Measurements from ENCODE around the gene HDAC8.
"Not testable (repeated sequence)": the region's sequence is repeated elsewhere in the genome, so short reads cannot be mapped to it uniquely, and the experiment has no call there.

Gene HDAC8

DNA sequence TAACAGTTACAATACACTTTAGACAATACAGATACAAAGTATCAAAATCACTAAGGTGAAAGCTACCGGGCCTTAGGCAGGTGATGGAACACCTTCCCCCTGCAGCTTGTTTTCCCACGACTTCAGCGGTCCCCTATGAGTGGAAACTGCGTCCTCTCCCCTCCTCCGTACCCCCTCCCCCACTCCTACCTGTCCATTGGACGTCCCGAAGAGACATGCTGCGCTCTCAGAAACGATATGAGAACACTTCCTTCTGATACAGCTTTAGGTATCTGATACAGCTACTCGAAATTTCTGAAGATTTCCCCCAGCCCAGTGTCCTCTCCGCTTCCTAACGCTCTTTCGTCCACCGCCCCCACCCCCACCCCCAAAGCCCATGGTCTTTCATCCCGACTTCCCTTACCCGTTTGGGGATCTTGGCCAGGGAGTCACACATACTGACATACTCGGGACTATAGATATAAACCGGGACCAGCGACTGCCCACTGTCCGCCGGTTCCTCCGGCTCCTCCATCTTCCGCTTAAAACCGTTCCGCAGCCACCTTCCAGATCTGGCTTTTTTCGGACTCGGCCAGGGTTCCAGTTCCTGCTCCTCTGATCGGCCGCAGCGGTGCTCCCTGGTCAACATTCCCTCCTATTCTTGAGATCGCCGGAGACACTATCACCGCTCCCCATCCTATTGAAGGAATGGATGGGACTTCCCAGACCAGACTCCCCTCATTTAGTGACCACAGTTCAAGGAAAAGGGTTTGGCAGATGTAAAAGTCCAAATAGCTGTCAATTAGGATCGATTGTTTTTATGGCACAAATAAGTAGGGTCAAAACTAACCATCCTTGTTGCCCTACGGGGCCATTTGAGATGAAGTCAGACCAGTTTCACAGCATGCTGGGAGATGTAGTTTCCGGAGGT lies at the start of gene HDAC8:
HDAC8 (minus strand) TSS at position 596 of the 910 bp plus-strand sequence; CDS start at position 514, 82 bp downstream.
- peak; percentile 77 for DNase-seq

DNA sequence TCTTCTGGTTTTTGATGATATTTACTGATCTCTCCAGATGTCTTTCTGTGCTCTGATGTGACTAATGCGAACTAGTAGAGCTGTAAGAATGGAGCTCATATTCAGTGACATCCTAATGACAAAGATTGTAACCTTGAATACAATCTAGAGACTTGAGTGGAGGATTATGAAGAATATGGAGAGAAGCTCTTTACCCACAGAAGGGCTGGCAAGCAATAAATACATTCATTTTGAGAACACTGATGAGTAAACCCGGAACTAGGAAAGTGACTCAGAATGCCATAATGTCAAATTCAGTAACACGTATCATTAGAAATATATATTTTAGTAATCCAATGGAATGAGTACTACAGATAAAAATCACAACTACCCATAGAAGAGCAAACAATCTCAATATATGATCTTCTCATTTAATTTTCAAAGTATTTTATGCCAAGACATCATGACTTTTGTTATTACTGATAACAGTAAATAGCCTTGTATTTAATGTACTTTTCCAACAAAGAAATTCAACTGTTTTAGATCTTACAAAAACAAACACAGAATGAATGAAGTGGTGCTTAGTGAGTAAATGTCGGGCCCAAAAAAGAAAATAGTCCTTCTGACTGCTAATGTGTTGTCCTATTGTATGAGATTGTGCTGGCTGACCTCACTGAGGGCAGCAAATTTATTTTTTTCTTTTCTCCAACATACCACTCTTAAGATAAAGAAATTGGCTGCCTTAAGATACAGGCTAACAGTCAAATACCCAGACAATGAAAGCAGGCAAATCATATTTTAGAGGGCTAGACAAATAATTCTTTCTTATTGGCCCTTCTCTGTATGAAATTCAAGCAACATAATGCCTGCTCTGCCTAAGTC lies 49.2 kb upstream of the HDAC8 start:
- peak; percentile 91 for DNase-seq

DNA sequence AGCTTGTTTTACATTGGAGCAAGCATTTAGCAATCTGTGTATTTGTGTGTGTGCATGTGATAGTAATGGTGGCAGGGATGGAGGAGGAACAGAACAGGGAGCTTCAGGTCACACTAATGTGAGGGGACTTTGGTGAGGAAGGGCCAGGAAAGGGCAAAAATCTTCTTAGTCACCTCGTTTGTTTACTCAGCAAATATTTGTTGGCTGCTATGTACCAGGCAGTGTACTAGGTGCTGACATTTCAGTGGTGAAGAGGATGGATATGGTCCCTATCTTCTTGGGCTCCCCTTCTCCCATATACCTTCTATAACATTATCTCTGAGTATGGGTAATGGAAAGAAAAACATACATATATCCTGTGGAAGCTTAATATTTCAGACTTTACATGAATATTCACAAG lies 48.5 kb upstream of the HDAC8 start:
- peak; percentile 55 for DNase-seq

DNA sequence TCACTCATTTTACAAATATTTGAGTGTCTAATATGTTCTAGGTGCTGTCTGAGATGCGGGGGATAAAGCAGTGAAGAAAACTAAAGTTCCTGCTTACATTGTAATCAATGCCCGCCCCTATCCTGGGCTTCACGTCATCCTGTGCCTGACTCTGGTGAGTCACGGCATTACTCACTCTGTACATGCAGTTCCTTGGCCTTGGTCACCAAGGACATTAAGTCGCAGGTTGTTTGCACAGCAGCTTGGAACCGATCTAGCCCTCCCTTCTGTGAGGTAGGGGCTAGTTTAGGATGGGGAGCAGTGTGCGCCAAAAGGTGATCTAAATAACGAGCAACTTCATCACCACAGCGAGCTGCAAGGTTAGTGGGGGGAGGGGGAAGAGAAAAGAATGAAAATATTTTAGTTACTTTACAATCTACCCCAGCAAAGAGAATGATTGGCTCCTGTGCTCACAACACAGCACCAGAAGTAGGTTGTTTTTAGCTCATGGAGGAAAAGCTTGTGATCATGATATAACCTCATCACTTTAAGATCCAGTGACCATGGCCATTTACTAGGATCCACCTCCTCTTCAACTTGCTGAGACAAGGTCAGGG lies 48.0 kb upstream of the HDAC8 start:
- DNase-seq, result peak; percentile 82

DNA sequence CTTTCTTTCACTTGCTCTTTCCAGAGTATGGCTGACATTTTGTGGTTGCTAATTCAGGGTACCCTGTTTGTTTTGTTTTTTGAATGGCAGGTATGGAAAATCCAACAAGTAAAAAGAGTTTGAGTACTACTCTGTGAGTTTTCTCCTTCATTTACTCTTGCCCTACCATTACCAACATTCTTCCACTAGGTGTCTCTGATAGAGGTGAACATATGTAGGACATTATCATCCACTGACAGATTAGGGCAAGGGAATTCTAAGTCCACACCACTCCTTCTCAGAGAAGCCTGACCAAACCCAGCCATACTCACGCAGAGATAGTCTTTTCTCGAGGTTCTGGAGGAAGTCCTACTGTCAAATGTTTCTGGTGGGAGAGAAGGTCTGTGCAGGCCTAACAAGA lies 36.7 kb upstream of the HDAC8 start:
- DNase-seq, result no peak

DNA sequence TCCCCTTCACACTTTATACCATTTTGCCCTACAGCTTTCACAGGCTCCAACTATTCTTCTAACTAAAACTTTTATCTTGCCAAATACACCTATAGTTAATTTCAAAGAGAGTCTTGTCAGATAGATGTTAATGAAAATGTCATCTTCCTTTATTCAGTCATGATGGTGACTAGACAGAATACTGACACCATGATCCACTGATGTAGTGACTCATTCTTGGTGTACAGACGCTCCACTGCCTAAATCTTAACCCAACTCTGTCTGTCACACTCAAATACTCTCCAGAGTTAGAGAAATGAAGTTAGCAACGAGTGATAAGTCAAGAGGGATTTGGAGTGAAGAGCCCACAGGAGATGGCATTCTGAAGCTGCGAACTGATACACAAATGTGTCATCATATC lies 32.1 kb upstream of the HDAC8 start:
- DNase-seq, result peak; percentile 33

DNA sequence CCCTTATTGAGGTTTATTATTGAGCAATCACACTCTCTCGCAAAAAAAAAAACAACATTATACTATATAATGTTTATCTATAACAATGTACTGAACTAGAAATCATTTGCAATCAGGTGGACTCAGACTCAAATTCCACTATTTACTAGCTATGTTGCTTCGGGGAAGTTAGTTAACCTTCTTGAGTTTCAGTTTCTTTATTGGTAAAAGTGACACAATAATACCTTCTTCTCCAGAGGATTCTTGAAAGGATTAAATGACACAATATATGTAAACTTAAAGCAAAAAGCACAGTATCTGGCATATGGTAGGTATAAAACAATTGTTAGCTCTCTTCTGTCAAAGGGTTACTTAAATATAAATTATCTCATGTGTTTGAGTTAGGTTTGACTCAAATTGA lies 31.5 kb upstream of the HDAC8 start:
- DNase-seq, result peak; percentile 33

DNA sequence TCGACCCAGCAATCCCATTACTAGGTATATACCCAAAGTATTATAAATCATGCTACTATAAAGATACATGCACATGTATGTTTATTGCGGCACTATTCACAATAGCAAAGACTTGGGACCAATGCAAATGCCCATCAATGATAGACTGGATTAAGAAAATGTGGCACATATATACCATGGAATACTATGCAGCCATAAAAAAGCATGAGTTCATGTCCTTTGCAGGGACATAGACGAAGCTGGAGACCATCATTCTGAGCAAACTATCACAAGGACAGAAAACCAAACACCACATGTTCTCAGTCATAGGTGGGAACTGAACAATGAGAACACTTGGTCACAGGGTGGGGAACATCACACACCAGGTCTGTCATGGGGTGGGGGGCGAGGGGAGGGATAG lies 18.4 kb upstream of the HDAC8 start:
- not testable (repeated sequence) for DNase-seq

DNA sequence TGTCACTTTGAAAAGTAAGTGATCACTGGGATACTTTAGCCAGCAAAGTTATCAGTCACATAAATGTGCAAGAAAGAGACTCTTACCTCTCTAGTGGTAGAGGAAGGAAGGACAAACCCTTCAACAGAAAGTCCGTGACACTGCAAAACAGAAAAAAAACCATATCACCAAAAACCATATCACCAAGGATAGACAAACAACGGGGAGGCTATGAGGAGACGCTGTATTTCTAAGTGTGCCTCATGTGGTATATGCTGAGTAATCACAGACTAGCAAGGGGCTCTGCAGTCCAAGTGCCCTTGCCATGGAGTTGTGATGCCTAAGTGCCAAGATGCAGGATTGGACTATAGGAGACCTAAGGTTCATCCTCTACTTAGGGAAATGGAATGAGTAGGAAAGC lies 11.5 kb upstream of the HDAC8 start:
- no peak for DNase-seq

DNA sequence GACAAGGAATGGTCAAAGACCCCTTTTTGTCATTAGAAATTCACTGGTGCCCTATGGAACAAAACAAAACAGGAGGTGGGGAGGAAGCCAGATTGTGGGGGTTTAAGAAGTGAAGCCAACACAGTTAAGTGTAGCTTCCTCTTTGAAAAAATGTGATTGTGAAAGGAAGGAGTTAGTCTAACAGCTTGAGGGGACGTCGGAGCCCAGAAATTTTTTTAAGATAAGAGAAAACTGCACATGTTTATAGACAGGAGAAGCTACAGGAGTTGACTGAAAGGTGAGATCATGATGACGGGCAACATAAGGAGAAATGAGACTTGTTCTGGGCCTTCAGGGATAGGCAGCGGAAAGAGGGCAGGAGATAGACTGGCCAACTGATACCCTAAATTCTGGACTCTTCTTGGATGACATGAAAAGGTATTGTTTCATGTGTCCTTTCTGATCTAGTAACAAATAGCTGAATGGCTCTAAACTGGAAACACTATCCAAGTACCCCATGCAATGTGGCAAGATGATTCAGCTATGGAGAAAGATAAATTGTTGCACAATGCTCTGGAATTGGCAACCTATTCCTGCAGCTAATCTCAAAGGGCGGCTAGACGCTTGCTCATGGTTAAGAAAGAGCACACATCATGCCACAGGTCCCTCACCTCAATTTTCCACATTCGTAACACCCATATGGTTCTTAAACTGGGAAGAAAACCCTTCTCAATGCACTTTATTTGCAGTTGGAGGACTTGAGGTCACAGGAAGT lies 3.7 kb upstream of the HDAC8 start:
- no peak for DNase-seq

DNA sequence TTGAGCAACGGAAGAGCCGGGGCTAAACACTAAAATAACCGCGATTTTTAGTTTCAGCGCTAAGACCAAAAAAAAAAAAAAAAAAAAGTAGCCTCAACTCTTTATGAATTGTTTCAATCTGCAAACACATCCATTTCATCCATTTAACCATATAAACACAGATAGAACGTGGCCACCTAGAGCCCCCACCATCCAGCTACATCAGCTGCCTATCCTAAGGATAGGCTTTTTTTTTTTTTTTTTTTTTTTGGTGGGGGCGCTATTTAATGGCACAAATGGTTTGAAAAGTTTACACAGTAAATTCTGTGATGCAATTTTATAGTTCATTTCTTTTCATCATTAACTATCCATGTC lies 492 bp upstream of the HDAC8 start:
- no peak for DNase-seq

DNA sequence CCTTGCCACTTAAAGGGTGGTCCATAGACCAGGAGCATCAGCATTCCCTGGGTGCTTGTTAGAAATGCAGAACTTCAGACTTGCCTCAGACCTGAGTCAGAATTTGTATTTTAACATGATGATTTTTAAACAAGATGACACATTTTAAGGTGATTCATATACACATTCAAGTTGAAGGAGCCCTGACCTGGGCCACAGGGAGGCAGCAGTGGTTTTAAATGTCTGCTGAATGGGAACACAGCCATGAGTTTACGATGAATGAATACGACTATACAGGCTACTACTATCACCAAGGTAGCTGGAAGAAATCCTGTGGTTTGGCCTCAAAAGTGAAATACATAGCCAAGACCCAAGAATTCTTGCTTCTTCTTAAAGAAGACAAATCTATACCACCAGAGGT lies 2.9 kb downstream of the HDAC8 start:
- DNase-seq, result peak; percentile 15

DNA sequence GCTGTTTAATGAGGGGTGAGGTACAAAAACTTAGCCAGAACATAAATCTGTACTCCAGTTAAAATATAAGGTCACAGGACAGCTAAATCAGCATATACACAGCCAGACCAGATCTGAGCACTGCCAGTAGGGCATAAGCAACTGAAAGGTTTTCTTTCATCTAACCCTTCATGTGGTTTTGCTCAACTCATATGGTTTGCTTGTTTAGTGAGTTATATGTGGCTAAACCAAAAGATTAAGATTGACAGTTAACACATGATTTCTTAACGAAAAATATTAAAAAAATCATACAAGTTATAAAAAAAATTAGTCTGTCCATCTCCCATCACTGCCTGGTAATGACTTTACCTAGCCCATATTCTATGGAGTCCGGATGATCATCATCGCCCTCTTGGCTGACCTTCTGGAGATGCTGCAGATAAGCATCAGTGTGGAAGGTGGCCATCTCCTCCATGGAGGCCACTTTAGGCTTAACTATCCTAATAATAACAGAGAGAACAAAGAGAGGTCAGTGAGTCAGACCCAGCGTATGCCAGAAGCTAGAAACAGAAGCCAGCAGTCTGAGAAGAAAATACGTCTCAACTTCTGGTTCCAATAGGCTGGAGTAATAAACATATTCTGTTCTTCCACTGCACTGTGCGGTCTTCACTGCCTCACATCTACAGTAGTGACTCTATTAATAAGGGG lies 4.1 kb downstream of the HDAC8 start:
- no peak for DNase-seq

DNA sequence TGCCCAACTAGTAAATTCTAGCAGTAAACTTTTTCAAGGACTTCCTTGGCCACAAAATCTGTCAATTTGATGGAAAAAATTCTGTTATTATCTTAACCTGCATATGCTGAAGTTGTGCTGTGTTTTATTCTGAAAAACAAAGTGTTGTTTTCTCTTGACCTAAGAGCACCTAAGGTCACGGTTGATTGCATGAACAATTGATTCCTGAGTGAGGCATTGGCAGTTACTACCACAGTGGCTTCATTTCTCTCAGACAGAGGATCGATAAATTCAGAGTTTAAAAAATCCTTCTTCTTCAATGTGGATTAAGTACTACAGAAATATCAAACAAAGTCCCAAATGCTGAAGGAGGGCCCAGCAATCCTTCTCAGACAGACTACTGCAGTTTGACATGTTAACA lies 6.2 kb downstream of the HDAC8 start:
- no peak for DNase-seq

DNA sequence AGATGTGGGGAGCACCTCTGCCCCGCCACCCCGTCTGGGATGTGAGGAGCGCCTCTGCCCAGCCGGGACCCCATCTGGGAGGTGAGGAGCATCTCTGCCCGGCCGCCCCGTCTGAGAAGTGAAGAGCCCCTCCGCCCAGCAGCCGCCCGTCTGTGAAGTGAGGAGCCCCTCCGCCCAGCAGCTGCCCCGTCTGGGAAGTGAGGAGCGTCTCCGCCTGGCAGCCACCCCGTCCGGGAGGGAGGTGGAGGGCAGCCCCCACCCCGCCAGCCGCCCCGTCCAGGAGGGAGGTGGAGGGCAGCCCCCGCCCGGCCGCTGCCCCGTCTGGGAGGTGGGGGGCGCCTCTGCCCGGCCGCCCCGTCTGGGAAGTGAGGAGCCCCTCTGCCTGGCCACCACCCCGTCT lies 13.0 kb downstream of the HDAC8 start:
- not testable (repeated sequence) for DNase-seq

DNA sequence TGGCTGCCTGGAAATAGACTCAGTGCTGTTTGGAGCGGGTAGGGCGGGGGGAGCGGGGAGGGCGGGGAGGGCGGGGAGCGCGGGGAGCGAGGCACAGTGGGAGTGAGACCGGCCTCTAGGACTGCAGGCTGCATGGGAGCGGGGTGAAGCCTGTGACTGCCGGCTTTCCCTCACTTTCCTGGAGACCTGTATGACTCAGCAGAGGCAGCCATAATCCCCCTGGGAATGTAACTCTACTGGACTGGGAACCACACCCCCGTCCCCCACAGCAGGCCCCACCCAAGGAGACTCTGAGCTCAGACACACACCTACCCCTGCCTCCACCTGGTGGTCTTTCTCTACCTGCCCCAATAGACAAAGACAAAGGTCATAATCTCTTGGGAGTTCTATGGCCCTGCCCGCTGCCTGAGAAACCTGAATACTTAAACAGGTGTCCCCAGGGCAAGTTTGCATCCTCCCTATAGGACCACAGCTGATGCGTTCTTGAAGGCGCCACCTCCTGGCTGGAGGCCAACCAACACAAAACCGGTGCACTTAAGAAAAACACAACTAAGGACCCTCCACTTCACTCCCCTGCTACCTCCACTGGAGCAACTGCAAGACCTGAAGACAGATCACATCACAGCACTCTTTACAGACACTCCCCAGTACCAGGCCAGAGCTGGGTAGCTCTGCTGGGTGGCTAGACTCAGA lies 18.0 kb downstream of the HDAC8 start:
- peak; percentile 8 for DNase-seq

DNA sequence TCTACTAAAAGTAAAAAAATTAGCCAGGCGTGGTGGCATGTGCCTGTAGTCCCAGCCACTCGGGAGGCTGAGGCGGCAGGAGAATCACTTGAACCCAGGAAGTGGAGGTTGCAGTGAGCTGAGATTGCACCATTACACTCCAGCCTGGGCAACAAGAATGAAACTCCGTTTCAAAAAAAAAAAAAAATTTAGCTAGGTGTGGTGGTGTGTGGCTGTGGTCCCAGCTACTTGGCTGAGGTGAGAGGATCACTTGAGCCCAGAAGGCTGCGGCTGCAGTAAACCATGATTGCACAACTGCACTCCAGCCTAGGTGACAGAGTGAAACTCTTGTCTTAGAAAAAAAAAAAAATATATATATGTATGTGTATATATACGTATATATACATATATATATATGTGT lies 20.2 kb downstream of the HDAC8 start:
- DNase-seq, result not testable (repeated sequence)

DNA sequence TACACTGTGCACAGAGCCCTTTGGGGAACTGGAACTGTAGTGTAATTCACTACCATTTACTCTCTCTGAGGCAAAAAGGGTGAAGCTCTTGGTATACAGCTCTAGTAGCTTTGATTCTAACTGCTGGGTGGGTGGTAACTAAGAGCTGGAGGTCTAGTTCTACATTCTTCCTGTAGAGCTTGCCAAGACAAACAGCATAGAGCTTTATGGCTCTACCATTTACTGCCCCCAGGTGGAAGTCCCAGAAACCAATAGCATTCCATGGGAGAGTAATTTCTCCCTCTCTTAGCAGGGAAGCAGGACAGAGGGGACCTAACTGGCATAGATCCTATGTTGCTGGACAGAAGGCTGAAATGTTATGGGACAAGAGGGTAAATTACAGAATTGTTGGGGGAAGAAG lies 26.7 kb downstream of the HDAC8 start:
- DNase-seq, result no peak

DNA sequence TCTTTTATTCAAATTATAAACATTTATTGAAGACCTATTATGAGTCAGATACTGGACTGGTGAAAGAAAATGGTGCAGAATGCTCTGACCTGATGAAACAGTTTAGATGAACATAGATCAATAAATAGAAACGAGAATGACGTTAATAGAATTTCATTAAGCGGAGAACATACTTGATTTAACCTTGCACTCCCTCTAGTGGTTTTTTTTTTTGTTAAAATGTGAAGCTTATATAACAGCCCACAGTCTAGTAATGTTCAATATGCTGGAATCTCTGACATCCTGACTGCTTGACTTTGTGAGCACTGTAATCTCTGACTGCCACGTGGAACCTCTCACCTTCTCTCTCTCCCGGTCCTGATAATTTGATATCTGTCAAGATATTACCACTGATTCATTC lies 32.3 kb downstream of the HDAC8 start:
- no peak for DNase-seq

DNA sequence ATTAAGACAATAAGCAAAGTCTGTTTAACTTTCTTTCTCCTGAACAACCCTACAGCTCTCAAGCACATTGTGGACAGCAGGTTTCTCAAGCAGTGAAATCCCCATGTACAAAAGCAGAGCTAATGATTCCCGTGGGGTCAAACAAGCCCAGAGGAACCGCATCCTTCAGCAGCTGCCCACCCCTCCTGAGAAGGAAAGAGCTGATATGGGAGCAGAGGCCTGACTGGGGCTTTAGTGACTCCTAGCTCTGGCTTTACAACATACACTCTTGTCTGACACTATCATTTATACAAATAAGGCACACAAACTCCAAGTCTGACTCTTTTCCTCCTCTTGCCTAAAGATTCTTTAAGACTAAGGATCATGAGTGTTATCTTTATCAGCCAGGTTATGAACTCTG lies 32.8 kb downstream of the HDAC8 start:
- no peak for DNase-seq

DNA sequence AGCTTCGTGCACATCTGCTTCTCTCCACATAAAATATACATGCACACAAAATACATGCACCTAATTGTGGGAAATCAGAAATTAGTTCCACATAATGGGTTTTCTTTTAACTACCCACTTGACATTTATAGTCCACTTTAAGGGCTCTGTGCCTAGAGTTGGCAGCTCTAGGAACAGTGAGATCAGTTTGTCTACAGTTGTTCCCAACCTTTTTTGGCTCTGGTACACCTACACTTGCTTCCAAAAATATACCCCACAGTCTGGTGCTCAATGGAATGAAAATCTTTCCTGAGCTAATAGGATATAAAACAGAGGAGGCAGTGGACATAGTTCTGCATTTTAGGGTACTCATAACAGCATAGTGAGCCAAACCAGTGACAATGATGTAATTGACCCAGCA lies 36.1 kb downstream of the HDAC8 start:
- DNase-seq, result no peak

DNA sequence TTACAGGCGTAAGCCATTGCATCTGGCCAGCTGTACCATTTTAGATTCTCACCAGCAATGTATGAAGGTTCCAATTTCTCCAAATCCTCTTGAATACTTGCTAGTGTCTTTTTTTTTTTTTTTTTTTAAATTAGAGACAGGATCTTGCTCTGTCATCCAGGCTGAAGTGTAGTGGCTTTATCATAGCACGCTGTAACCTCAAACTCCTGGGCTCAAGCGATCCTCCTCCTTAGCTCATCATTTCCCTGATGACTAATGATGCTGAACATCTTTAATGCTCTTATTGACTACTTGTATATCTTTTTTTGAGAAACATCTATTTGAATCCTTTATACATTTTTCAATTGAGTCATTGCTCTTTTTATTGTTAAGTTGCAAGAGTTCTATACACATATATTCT lies 40.3 kb downstream of the HDAC8 start:
- no peak for DNase-seq

All from activated CD4-positive, alpha-beta T cell treated with anti-CD3 and anti-CD28 coated beads, Interleukin-10, Interleukin-2, amounts not matched to agents 100 ng/mL and 50 ng/mL, durations not matched to agents 16 hours and 8 hours (primary cell).